Skeletal muscle satellite cell (primary cell): Measurements from ENCODE around the gene HTR5A. TPM values are rescaled to one million over a fixed set of nuclear protein-coding genes. Genes with fewer than 3 reads are reported as not detected.
"Not testable (repeated sequence)": the region's sequence is repeated elsewhere in the genome, so short reads cannot be mapped to it uniquely, and the experiment has no call there.

Experiments
- H3K27me3 ChIP-seq: 2 replicates; pipeline ENCODE4 v1.7.0; 2013; ENCODE audit warnings: low read length; ENCODE audit not compliant: control insufficient read depth, insufficient read depth
- H3K36me3 ChIP-seq: 2 replicates; pipeline ENCODE4 v1.7.0; 2013; ENCODE audit warnings: mild to moderate bottlenecking, control low read depth, low read length; ENCODE audit not compliant: insufficient read depth
- H3K4me1 ChIP-seq: 2 replicates; pipeline ENCODE4 v1.7.0; 2013; ENCODE audit warnings: low read length; ENCODE audit not compliant: control insufficient read depth, insufficient read depth
- H3K4me2 ChIP-seq: 2 replicates; pipeline ENCODE4 v1.7.0; 2013; ENCODE audit warnings: mild to moderate bottlenecking, low read length
- H3K4me3 ChIP-seq: 2 replicates; pipeline ENCODE4 v1.7.0; 2013; ENCODE audit warnings: low read length
- H3K9ac ChIP-seq: 2 replicates; pipeline ENCODE4 v1.7.0; 2013; ENCODE audit warnings: mild to moderate bottlenecking, low read depth, low read length, moderate library complexity
- H3K9me3 ChIP-seq: replicated peaks from 2 replicates; pipeline ENCODE4 v1.7.0; 2013; ENCODE audit warnings: mild to moderate bottlenecking, control low read depth, low read length
- total RNA-seq: library from RNA; depleted of rRNA; stranded (reverse); fragments of >200 nt; gene quantifications from 2 replicates; pipeline ENCODE4 v1.2.3, GENCODE V29; 2012; rRNA removed

The HTR5A gene
- not detected in 2 replicates for total RNA-seq

DNA sequence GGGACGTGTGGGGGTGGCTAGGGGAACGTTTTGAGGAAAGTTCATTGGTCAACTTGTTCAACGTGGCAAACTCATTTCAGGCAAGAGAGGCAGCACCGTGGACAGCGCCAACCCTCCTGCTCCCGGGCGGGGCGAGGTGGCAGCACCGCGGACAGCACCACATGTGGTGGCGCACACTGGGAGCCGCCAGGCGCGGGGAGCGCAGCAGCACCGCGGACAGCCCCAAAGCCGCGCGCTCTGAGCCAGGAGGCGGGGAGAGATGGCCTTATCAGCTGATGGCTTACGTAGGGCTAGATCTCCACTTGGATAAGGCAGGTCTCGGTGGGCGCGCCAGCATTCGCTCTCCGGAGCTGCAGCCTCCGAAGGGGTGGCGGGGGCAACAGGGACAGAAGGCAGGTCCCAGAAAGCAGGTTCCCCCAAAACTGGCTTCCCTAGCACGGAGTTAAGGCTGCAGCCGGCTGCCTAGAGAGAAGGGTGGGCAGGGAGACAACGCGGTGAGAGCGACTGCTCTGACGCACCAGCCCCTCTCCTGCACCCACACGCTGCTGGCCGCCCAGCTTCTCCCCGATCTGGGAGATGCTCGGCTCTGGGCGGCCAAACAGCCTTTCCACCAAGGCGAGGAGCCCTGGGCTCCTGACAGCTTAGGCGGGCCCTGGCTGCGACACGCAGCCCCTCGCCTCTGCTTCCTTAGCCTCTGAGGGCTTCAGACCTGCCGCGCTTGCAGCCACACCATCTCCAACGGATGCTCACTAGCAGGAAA lies at the start of gene HTR5A:
Gene HTR5A (plus strand): TSS at position 333 of the 760 bp plus-strand sequence. CDS start 576 bp downstream, outside the sequence.
- Histone ChIP-seq H3K4me1 (peaks cover 4% of the 10 kb centered on the region), H3K9ac (no peak within 1 kb of the TSS), H3K4me2 (peak within 1 kb of the TSS; percentile 44), H3K4me3 (peak within 1 kb of the TSS; percentile 27), H3K36me3 (no peaks in the 10 kb centered on the region), H3K9me3 (no peaks in the 10 kb centered on the region), H3K27me3 (peaks cover 8% of the 10 kb centered on the region)

DNA sequence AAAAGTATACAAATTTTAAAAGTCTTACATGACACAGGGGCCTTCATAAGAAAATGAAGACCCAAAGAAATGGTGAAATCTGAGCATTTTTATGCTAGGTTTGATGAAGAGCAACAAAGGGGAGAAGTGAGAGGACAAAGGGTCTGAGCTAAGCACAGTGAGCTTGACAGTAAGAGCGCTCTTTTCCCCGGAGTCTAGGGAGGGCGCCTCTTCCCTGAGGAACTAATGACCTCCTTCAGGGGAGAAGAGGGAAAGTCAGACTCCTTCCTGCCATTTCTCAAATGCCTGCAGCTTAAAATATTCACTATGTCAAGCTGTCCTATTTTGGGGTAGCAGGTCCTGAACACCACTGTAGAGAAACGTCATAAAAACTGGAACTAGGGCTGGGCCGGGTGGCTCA lies 49.1 kb upstream of the HTR5A start:
- Histone ChIP-seq H3K27me3 (no peaks in the 10 kb centered on the region), H3K4me2 (no peak overlapping the region), H3K36me3 (no peaks in the 10 kb centered on the region), H3K4me3 (no peak overlapping the region), H3K4me1 (no peaks in the 10 kb centered on the region), H3K9ac (no peak overlapping the region), H3K9me3 (no peaks in the 10 kb centered on the region)

DNA sequence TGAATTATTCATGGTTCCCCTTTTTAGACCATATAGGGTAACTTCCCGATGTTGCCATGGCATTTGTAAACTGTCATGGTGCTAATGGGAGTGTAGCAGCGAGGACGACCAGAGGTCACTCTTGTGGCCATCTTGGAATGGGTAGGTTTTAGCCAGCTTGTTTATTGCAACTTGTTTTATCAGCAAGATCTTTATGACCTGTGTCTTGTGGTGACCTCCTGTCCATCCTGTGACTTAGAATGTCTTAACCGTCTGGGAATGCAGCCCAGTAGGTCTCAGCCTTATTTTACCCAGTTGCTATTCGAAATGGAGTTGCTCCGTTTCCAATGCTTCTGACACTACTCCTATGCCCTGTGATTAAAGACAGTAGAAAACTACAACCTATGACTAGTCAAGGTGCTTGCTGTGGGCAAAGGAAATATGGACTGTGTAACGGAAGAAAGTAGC lies 48.4 kb upstream of the HTR5A start:
- H3K9ac ChIP-seq: no peak overlapping the region
- H3K4me1 ChIP-seq: no peaks in the 10 kb centered on the region
- H3K4me3 ChIP-seq: no peak overlapping the region
- no peaks in the 10 kb centered on the region for H3K9me3 ChIP-seq
- H3K36me3 ChIP-seq: no peaks in the 10 kb centered on the region
- H3K27me3 ChIP-seq: no peaks in the 10 kb centered on the region
- no peak overlapping the region for H3K4me2 ChIP-seq

DNA sequence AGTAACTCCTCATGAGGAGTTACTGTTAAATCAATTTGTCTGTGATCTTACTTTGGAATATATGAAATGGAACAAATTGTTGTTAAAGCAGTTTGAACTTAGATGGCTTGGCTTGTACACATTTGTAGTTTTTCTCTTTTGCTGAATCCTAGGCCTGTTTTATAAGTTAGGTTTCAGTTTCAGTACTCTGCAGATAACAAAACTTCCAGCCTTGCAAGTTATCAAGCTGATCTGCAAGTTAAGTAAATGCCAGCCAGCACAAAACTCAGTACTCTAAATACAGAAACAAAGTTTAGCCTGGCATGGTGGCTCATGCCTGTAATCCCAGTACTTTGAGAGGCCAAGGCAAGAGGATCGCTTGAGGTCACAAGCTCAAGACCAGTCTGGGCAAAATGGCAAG lies 42.2 kb upstream of the HTR5A start:
- Histone ChIP-seq H3K4me1 (no peaks in the 10 kb centered on the region), H3K9me3 (no peaks in the 10 kb centered on the region), H3K36me3 (no peaks in the 10 kb centered on the region), H3K4me2 (no peak overlapping the region), H3K4me3 (no peak overlapping the region), H3K9ac (no peak overlapping the region), H3K27me3 (no peaks in the 10 kb centered on the region)

DNA sequence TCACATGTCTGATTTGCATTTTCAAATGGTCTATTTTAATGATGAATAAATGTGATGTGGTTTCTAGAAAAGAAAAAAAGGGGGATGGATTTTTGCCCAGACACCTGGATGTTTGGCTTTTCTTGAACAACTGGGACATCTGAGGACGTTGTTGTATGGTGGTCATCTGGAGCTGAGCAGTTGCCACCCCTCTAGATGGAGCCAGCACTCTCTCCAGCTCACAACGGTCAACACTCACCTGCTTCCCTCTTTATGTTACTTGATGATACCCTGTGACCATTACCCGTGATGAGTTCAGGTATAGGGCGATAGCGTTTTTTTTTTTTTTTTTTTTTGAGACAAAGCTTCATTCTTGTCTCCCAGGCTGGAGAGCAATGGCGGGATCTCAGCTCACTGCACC lies 37.1 kb upstream of the HTR5A start:
- no peak overlapping the region for H3K4me2 ChIP-seq
- no peaks in the 10 kb centered on the region for H3K27me3 ChIP-seq
- no peak overlapping the region for H3K4me3 ChIP-seq
- no peaks in the 10 kb centered on the region for H3K4me1 ChIP-seq
- H3K36me3 ChIP-seq: no peaks in the 10 kb centered on the region
- H3K9me3 ChIP-seq: no peaks in the 10 kb centered on the region
- H3K9ac ChIP-seq: no peak overlapping the region

DNA sequence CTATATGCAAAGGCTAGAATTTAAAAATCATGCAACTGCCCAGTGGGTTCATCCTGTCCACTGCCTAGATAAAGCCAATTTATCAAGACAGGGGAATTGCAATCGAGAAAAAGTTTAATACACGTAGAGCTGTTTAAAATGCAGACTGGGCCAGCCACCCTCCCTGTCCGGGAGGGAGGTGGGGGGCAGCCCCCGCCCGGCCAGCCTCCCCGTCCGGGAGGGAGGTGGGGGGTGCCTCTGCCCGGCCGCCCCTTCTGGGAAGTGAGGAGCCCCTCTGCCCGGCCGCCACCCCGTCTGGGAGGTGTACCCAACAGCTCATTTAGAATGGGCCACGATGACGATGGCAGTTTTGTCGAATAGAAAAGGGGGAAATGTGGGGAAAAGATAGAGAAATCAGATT lies 35.6 kb upstream of the HTR5A start:
- H3K4me2 ChIP-seq, H3K9me3 ChIP-seq, H3K4me3 ChIP-seq, H3K4me1 ChIP-seq, H3K27me3 ChIP-seq, H3K9ac ChIP-seq, H3K36me3 ChIP-seq: not testable (repeated sequence)

DNA sequence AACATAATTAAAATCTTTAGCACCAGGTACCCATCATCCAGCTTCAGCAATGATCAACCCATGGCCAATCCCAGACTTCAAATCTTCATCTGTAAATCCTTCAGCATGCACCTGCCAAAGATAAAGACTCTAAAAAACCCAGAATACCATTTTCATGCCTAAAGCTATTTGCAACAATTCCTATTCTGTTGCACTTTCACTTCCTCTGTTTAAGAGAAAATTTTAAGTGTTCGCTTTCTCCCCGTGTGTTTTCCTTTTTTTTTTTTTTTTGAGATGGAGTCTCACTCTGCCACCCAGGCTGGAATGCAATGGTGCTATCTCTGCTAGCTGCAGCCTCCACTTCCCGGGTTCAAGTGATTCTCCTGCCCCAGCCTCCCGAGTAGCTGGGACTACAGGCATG lies 31.8 kb upstream of the HTR5A start:
- Histone ChIP-seq H3K4me3 (no peak overlapping the region), H3K27me3 (no peaks in the 10 kb centered on the region), H3K9me3 (no peaks in the 10 kb centered on the region), H3K9ac (no peak overlapping the region), H3K4me2 (no peak overlapping the region), H3K36me3 (no peaks in the 10 kb centered on the region), H3K4me1 (no peaks in the 10 kb centered on the region)

DNA sequence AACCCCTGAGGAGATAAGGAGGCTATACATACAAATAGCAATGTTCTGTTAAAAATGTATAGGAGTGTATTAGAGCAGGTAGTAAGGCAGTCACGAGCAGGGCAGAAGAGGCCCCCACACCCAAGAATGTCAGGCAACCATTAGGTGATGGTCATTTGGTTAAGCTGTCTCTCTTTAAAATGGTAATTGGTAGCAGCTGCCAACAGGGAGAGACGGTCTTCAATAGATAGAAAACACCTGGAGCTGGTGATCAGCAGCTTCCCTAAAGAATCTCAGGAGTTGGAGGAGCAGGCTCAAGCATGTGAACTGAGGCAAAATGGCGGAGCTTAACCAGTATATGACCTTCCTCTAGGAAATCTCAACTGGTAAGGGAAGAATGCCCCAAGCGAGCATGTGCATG lies 26.4 kb upstream of the HTR5A start:
- H3K9me3 ChIP-seq: no peaks in the 10 kb centered on the region
- H3K4me1 ChIP-seq: no peaks in the 10 kb centered on the region
- no peak overlapping the region for H3K9ac ChIP-seq
- no peaks in the 10 kb centered on the region for H3K27me3 ChIP-seq
- no peaks in the 10 kb centered on the region for H3K36me3 ChIP-seq
- H3K4me2 ChIP-seq: no peak overlapping the region
- no peak overlapping the region for H3K4me3 ChIP-seq

DNA sequence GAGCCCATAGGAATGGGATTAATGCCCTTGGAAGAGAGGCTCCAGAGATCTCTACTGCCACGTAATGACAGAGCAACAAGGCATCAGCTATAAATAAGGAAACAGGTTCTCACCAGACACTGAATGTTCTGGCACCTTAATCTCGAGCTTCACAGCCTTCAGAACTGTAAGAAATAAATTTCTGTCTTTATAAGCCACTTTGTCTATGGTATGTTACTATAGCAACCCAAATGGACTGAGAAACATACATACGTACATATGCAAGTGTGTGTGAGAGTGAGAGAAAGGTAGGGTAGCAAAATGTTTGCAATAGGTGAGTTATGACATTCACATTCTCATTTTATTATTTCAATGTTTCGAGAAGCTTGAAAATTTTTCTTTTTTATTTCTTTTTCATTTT lies 22.1 kb upstream of the HTR5A start:
- H3K9ac ChIP-seq: no peak overlapping the region
- no peaks in the 10 kb centered on the region for H3K36me3 ChIP-seq
- H3K9me3 ChIP-seq: no peaks in the 10 kb centered on the region
- H3K27me3 ChIP-seq: no peaks in the 10 kb centered on the region
- no peaks in the 10 kb centered on the region for H3K4me1 ChIP-seq
- H3K4me3 ChIP-seq: no peak overlapping the region
- H3K4me2 ChIP-seq: no peak overlapping the region

DNA sequence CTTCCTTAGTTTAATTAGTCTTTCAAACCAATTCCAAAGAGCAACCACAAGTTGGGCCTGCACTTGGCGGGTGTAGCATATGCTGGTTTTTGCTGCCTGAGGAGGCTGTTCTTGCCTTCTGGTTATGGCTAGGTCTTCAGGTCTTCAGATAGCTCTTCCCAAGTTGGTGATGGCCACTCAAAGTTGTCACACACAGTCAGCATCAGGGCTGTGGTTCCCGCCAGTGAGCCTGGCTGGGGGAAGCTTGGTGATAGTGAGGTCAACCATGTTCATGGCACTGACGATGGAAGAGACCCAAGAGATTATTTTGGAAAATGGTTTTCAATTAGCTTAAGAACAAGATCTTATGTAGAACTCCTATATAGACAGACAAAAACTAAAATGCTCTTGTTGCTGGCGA lies 18.8 kb upstream of the HTR5A start:
- Histone ChIP-seq H3K9ac (no peak overlapping the region), H3K4me3 (no peak overlapping the region), H3K36me3 (no peaks in the 10 kb centered on the region), H3K9me3 (no peaks in the 10 kb centered on the region), H3K4me2 (no peak overlapping the region), H3K27me3 (no peaks in the 10 kb centered on the region), H3K4me1 (no peaks in the 10 kb centered on the region)

DNA sequence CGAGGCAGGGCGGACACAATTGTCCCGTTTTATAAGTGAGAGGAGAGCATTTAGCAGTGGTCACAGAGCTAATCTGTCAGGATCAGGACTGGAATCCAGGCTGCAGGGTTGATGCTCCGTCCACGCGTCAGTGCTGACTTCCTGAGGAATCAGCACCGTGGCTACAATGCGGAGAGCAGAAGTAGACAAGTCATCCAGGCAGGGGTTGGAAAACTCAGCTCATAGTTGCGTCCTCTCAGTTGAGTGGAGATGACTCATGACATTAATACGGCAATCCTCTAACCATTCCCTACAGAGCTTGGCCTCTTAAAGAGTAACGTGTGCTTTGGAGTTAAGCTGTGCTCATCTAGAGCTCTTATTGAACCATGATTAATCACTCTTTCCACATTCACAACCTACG lies 17.1 kb upstream of the HTR5A start:
- Histone ChIP-seq H3K4me2 (no peak overlapping the region), H3K36me3 (no peaks in the 10 kb centered on the region), H3K4me1 (no peaks in the 10 kb centered on the region), H3K9me3 (no peaks in the 10 kb centered on the region), H3K9ac (no peak overlapping the region), H3K27me3 (no peaks in the 10 kb centered on the region), H3K4me3 (no peak overlapping the region)

DNA sequence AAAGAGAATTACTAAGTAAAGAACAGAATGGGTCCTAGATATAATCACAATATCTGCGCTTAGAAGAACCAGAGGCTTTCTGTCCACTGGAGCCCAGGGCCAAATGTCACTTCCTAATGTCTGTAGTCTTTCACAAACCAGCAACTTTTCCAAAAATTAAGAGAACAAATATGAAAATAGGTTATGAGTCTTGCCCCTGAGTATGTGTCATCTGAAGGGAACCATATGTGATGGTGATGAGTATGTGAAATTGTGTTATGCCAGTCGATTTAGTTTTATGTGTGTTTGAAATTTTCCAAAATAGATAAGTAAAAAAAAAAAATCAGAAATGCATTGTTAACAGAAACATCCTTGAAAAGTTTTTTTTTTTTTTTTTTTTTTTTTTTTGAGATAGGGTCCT lies 15.4 kb upstream of the HTR5A start:
- Histone ChIP-seq H3K9ac (no peak overlapping the region), H3K4me1 (no peaks in the 10 kb centered on the region), H3K4me3 (no peak overlapping the region), H3K9me3 (no peaks in the 10 kb centered on the region), H3K27me3 (no peaks in the 10 kb centered on the region), H3K36me3 (no peaks in the 10 kb centered on the region), H3K4me2 (no peak overlapping the region)
